Measurements from ENCODE around the gene ENG.

ENG gene

DNA sequence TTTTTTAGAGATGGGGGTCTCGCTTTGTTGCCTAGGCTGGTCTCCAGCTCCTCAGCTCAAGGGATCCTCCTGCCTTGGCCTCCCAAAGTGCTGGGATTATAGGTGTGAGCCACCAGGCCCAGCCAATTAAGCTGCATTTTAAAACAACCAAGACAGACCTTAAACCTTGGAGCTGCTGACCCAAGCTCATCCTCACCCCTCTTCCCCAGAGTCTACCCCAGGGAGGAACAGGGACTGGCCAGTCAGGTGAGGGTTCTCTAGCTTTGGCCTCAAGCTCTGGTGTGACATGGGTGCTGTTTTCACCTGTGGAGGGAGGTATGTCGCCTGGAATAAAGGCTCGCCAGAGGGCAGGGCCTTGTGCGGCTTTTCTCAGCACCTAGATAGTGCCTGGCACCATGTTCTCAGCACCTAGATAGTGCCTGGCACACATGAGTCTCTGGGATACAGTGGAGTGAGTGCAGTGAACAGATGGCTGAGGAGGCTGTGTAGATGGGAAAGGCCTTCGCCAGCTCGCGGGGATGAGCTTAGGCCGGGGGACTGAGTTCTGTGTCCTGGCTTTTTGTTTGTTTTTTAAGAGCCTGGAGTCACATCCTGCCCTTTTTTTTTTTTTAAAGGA, 61.3 kb downstream of the ENG start:
- Histone ChIP-seq H3K36me3 (ENCODE audit: insufficient read depth, low read length) (peaks cover 49% of the 10 kb centered on the region), H3K4me1 (ENCODE audit: insufficient read depth, low read length) (no peaks in the 10 kb centered on the region), H3K4me3 (ENCODE audit: low read length) (no peak overlapping the region), H3K27ac (ENCODE audit: low read depth, low read length) (no peak overlapping the region; the same call in 1 of the 2 replicates), H3K9ac (ENCODE audit: low read depth, low read length) (no peak overlapping the region), H3K9me3 (ENCODE audit: insufficient read depth, low read depth, low read length) (no peaks in the 10 kb centered on the region), H3K27me3 (ENCODE audit: insufficient read depth, low read length) (no peaks in the 10 kb centered on the region)
- WGBS, result 88% methylated on average over 8 of the region's 8 CpGs

DNA sequence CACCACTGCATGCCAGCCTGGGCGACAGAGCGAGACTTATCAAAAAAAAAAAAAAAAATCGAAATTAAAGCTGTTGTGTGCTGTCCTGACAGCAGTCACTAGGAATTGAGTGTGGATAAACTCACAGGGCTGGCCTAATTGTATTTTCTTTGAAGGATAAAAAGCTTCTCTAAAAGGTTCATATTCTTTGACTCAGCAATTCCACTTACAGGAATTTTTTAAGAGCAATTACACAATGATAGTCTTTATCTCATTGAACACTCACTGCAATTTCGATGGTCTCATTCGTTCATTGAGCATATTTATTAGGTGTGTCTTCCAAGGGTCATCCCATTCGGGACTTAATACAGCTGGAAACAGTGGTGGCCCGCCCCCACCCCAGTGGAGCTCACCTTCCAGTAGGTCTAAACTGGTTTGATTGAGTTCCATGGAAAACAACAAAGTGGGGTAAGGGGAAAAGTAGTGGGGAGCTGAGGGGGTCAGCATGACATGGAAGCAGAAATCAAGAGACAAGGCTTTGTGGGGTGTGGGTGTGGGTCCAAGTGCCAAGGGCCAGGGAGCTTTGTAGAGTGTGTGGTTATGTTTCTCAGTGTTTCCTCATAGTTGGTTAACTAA, 61.9 kb downstream of the ENG start:
- no peaks in the 10 kb centered on the region for H3K4me1 ChIP-seq (ENCODE audit: insufficient read depth, low read length)
- no peak overlapping the region for H3K4me3 ChIP-seq (ENCODE audit: low read length)
- peaks cover 56% of the 10 kb centered on the region for H3K36me3 ChIP-seq (ENCODE audit: insufficient read depth, low read length)
- no peak overlapping the region for H3K27ac ChIP-seq (ENCODE audit: low read depth, low read length)
- WGBS, result 94% methylated on average over 7 of the region's 7 CpGs
- no peaks in the 10 kb centered on the region for H3K27me3 ChIP-seq (ENCODE audit: insufficient read depth, low read length)
- no peak overlapping the region for H3K9ac ChIP-seq (ENCODE audit: low read depth, low read length)
- no peaks in the 10 kb centered on the region for H3K9me3 ChIP-seq (ENCODE audit: insufficient read depth, low read depth, low read length)

DNA sequence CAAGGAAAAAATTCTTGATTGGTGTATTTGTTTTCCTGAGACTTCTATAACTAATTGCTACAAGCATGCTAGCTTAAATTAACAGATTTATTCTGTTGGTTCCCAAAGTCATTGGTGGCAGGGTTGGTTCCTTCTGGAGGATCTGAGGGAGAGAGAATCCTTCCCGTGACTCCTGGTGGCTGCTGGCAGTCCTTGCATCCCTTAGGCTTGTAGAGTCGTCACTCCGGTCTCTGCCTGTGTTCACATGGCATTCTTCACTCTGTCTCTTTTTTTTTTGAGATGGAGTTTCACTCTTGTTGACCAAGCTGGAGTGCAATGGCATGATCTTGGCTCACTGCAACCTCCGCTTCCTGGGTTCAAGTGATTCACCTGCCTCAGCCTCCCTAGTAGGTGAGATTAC, 63.4 kb downstream of the ENG start:
- no peak overlapping the region for H3K4me3 ChIP-seq (ENCODE audit: low read length)
- no peaks in the 10 kb centered on the region for H3K27me3 ChIP-seq (ENCODE audit: insufficient read depth, low read length)
- no peak overlapping the region for H3K9ac ChIP-seq (ENCODE audit: low read depth, low read length)
- H3K4me1 ChIP-seq (ENCODE audit: insufficient read depth, low read length), result peaks cover 5% of the 10 kb centered on the region; the same call in 1 of the 2 replicates
- H3K27ac ChIP-seq (ENCODE audit: low read depth, low read length), result no peak overlapping the region
- no peaks in the 10 kb centered on the region for H3K9me3 ChIP-seq (ENCODE audit: insufficient read depth, low read depth, low read length)
- WGBS, result 95% methylated on average over 4 of the region's 4 CpGs
- H3K36me3 ChIP-seq (ENCODE audit: insufficient read depth, low read length), result peaks cover 63% of the 10 kb centered on the region

DNA sequence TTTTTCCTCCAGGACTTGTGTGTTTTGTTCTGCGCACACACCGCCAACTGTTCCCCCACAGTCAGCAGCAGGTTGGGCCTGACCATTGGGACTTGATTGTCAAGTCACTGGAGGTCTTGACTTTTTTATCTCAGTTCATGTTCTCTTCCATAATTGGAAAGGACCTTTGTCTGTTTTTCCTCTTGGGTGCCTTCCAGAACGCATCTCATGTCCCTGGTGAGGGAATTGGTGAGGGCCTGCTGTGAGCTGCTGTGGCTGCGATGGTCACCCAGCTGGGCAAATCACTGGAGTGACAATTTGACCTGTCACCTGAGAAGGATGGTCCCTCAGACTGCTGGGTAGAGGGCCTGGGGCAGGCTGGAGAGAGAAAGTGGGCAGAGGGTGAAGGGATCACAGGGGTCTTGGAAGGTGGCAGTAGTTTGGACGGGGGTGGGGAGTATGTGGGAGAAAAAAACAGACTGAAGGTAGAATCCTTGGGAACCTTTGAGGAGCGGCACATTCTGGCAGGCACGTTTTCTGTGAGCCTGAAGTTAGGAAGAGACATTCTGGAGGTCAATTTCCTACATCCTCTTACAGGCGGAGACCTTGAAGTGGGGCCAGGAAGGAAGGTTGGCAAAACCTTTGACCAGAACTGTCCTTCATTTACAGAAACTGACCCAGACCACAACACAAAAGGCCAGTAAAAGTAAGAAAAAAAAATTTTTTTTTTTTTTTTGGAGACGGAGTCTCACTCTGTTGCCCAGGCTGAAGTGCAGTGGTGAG, 64.2 kb downstream of the ENG start:
- Histone ChIP-seq H3K27ac (ENCODE audit: low read depth, low read length) (no peak overlapping the region), H3K27me3 (ENCODE audit: insufficient read depth, low read length) (no peaks in the 10 kb centered on the region), H3K4me3 (ENCODE audit: low read length) (no peak overlapping the region), H3K9me3 (ENCODE audit: insufficient read depth, low read depth, low read length) (no peaks in the 10 kb centered on the region), H3K36me3 (ENCODE audit: insufficient read depth, low read length) (peaks cover 63% of the 10 kb centered on the region), H3K9ac (ENCODE audit: low read depth, low read length) (no peak overlapping the region), H3K4me1 (ENCODE audit: insufficient read depth, low read length) (peaks cover 5% of the 10 kb centered on the region; the same call in 1 of the 2 replicates)
- WGBS, result 93% methylated on average over 9 of the region's 9 CpGs

DNA sequence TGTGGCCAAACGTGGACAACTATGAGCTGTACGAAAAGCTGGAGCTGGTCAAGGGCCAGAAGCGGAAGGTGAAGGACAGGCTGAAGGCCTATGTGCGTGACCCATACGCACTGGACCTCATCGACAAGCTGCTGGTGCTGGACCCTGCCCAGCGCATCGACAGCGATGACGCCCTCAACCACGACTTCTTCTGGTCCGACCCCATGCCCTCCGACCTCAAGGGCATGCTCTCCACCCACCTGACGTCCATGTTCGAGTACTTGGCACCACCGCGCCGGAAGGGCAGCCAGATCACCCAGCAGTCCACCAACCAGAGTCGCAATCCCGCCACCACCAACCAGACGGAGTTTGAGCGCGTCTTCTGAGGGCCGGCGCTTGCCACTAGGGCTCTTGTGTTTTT, 65.3 kb downstream of the ENG start:
- Histone ChIP-seq H3K36me3 (ENCODE audit: insufficient read depth, low read length) (peaks cover 63% of the 10 kb centered on the region), H3K27ac (ENCODE audit: low read depth, low read length) (no peak overlapping the region)
- WGBS, result 96% methylated on average over 25 of the region's 25 CpGs

DNA sequence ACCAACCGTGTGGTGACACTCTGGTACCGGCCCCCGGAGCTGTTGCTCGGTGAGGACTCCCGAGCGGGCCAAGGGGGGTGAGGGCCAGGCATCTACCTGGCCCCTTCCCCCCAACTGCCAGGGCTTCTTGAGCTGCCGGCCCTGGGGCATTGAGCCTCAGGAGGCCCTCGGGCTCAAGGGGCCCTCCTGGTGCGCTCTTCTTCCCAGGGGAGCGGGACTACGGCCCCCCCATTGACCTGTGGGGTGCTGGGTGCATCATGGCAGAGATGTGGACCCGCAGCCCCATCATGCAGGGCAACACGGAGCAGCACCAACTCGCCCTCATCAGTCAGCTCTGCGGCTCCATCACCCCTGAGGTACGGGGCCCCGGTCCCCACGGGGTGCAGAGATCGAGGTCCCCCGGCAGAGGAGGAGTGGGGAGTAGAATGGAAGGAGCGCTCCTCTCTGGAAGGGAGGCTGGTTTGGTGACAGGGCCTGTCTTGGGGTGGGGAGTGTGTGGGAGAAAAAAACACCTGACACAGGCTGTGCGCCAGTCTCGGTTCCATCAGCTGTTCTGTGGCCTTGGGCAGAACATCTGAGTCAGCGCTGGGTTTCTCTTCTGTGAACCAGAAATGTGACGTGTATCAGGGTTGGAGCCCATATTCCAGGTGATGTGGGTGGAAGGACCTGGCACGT, 66.0 kb downstream of the ENG start:
- H3K4me3 ChIP-seq (ENCODE audit: low read length), result no peak overlapping the region
- no peaks in the 10 kb centered on the region for H3K27me3 ChIP-seq (ENCODE audit: insufficient read depth, low read length)
- no peak overlapping the region for H3K27ac ChIP-seq (ENCODE audit: low read depth, low read length)
- 94% methylated on average over 26 of the region's 26 CpGs for WGBS
- no peak overlapping the region for H3K9ac ChIP-seq (ENCODE audit: low read depth, low read length)
- no peaks in the 10 kb centered on the region for H3K9me3 ChIP-seq (ENCODE audit: insufficient read depth, low read depth, low read length)
- peaks cover 63% of the 10 kb centered on the region for H3K36me3 ChIP-seq (ENCODE audit: insufficient read depth, low read length)
- peaks cover 5% of the 10 kb centered on the region; the same call in 1 of the 2 replicates for H3K4me1 ChIP-seq (ENCODE audit: insufficient read depth, low read length)

More for the DNA sequence above, 65.3 kb downstream of the ENG start:
- no peak overlapping the region for H3K4me3 ChIP-seq (ENCODE audit: low read length)
- no peak overlapping the region for H3K9ac ChIP-seq (ENCODE audit: low read depth, low read length)
- no peaks in the 10 kb centered on the region for H3K27me3 ChIP-seq (ENCODE audit: insufficient read depth, low read length)
- H3K9me3 ChIP-seq (ENCODE audit: insufficient read depth, low read depth, low read length), result no peaks in the 10 kb centered on the region
- H3K4me1 ChIP-seq (ENCODE audit: insufficient read depth, low read length), result peaks cover 5% of the 10 kb centered on the region; the same call in 1 of the 2 replicates

DNA sequence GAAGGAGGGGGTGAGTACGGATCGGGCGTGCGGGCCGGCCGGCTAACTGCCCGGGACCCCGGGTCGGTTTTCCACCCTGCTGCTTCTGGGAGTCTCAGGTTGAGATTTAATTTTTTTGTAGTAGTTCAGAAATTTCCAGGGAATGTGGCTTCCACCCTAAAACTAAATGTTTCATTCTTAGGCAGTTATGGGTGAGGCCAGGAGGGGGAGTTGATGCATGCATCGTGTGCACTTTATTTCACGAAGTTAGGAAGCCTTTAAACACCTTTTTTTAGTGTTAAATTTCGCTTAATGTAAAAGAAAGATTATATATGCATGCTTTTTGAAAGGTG, 67.7 kb downstream of the ENG start:
- Histone ChIP-seq H3K9me3 (ENCODE audit: insufficient read depth, low read depth, low read length) (no peaks in the 10 kb centered on the region), H3K4me3 (ENCODE audit: low read length) (peak overlapping the region; percentile 91), H3K4me1 (ENCODE audit: insufficient read depth, low read length) (peaks cover 5% of the 10 kb centered on the region; the same call in 1 of the 2 replicates), H3K9ac (ENCODE audit: low read depth, low read length) (peak overlapping the region; percentile 93), H3K27ac (ENCODE audit: low read depth, low read length) (peak overlapping the region; percentile 97; the same call in 1 of the 2 replicates), H3K27me3 (ENCODE audit: insufficient read depth, low read length) (no peaks in the 10 kb centered on the region), H3K36me3 (ENCODE audit: insufficient read depth, low read length) (peaks cover 49% of the 10 kb centered on the region)
- WGBS, result 5% methylated on average over 12 of the region's 12 CpGs

DNA sequence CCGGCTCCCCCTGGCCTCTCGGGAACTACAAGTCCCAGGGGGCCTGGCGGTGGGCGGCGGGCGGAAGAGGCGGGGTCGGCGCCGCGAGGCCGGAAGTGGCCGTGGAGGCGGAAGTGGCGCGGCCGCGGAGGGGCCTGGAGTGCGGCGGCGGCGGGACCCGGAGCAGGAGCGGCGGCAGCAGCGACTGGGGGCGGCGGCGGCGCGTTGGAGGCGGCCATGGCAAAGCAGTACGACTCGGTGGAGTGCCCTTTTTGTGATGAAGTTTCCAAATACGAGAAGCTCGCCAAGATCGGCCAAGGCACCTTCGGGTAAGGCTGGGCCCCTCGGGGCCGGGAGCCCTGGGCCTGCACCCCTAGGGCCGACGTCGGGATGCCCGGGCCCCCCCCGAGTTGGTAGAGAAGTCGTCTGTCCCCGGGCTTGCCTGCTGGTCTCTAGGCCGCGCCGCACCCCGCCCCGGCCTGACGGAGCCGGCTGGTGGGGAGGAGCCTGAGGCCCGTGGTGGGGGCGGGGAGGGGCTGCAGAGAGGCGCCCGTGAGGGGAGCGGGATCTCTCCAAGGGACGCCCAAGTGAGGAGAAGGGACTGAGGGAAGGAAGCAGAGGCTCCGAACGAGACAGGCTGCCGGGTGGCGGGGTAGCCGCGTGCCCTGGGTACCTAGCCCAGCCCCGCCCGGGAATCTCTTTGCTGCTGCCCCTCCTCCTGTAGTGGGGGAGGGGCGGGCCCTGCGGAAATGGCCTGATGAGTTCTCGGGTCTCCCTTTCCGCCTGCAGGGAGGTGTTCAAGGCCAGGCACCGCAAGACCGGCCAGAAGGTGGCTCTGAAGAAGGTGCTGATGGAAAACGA, 68.3 kb downstream of the ENG start, which contains the start of gene CDK9:
TSS of gene CDK9 (plus strand) at position 102 of the 840 bp plus-strand sequence. CDS start at position 217, 115 bp downstream.
- Histone ChIP-seq H3K4me3 (ENCODE audit: low read length) (peak within 1 kb of the TSS; percentile 91), H3K36me3 (ENCODE audit: insufficient read depth, low read length) (peaks cover 43% of the 10 kb centered on the region), H3K9me3 (ENCODE audit: insufficient read depth, low read depth, low read length) (no peaks in the 10 kb centered on the region), H3K9ac (ENCODE audit: low read depth, low read length) (peak within 1 kb of the TSS; percentile 93), H3K27me3 (ENCODE audit: insufficient read depth, low read length) (no peaks in the 10 kb centered on the region), H3K27ac (ENCODE audit: low read depth, low read length) (peak within 1 kb of the TSS; percentile 97), H3K4me1 (ENCODE audit: insufficient read depth, low read length) (peaks cover 5% of the 10 kb centered on the region; the same call in 1 of the 2 replicates)
- WGBS, result under 1% methylated on average over 75 of the region's 75 CpGs

DNA sequence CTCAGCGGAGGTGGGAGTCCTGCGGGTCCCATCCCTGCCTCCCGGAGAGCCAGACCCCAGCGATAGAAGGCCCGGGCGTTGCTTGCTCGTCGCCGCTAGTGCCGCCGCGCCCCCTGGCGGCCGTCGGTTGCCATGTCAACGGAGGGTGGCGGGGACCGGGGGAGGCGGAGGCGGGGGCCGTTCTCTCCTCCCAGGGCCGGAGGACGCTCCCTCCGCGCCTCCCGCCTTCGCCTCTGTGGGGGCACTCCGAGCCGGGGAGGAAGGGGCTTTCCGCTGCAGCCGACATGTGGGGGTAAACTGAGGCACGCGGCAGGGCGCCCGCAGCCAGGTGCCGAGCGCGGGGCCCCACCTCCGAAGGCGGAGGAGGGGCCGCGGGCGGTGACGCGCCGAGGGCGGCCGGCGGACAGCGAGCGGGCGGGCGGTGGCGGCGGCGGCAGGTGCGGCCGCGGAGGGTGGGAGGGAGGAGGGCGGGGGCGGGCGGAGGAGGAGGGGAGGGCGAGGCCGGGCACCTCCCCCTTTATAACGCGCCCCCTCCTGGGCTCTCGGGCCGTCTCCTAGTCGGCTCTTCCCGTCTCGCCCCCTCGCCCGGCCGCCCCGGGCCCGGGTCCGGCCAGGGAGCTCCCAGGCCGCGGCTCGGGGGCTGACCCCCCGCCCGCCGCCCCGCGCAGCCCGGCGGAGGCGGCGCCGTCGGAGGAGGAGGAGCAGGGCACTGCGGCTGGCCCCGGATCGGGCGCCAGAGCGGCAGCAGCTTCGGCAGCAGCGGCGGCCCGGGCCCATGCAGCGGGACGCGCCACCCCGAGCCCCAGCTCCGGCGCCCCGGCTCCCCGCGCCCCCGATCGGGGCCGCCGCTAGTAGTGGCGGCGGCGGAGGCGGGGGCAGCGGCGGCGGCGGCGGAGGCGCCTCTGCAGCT, 69.2 kb downstream of the ENG start:
- Histone ChIP-seq H3K36me3 (ENCODE audit: insufficient read depth, low read length) (peaks cover 34% of the 10 kb centered on the region), H3K27ac (ENCODE audit: low read depth, low read length) (peak overlapping the region; percentile 60; the same call in 1 of the 2 replicates), H3K9me3 (ENCODE audit: insufficient read depth, low read depth, low read length) (no peaks in the 10 kb centered on the region), H3K9ac (ENCODE audit: low read depth, low read length) (peak overlapping the region; percentile 69), H3K4me3 (ENCODE audit: low read length) (peak overlapping the region; percentile 91), H3K27me3 (ENCODE audit: insufficient read depth, low read length) (no peaks in the 10 kb centered on the region), H3K4me1 (ENCODE audit: insufficient read depth, low read length) (peaks cover 9% of the 10 kb centered on the region; the same call in 1 of the 2 replicates)
- under 1% methylated on average over 106 of the region's 123 CpGs for WGBS
